NT2/D1 (cell line): ENCODE data around the gene WDR81.

Experiments
- SUZ12 ChIP-seq: IDR thresholded peaks from 2 replicates; pipeline ENCODE4 v1.6.1; 2011; ENCODE audit not compliant: insufficient read length, insufficient read depth; ENCODE audit errors: extremely low read depth
- YY1 ChIP-seq: IDR thresholded peaks from 2 replicates; pipeline ENCODE4 v1.6.1; 2011; ENCODE audit not compliant: insufficient read length, insufficient read depth
- ZNF274 ChIP-seq: IDR thresholded peaks from 2 replicates; pipeline ENCODE4 v1.6.1; 2011; ENCODE audit warnings: mild to moderate bottlenecking, low read depth, low read length

- TF ChIP-seq SUZ12 (no peak), YY1 (no peak), ZNF274 (no peak)
Measured at GRCh38 chr17:1716076-1716911, 8.2 kb upstream of the WDR81 start.
